WERI-Rb-1 (cell line): ENCODE measurements around the gene RRP9.

Experiments
- DNase-seq: peaks from one replicate; pipeline ENCODE4 v3.0.0-alpha.2; 2020
- H3K27ac ChIP-seq: fragments of 250-450 bp; sonication (Bioruptor Pico); 2 replicates; pipeline ENCODE4 v1.5.1; 2020; ENCODE audit warnings: mild to moderate bottlenecking, moderate library complexity
- H3K27me3 ChIP-seq: fragments of 250-450 bp; sonication (Bioruptor Pico); 2 replicates; pipeline ENCODE4 v1.5.1; 2021; ENCODE audit warnings: mild to moderate bottlenecking, low read depth, moderate library complexity; ENCODE audit not compliant: insufficient read depth, severe bottlenecking
- H3K36me3 ChIP-seq: fragments of 250-450 bp; sonication (Bioruptor Pico); 2 replicates; pipeline ENCODE4 v1.5.1; 2020; ENCODE audit warnings: mild to moderate bottlenecking, moderate library complexity
- H3K4me3 ChIP-seq: 2 replicates; pipeline ENCODE4 v1.5.1; 2011; ENCODE audit warnings: low read depth, mild to moderate bottlenecking, control low read depth, low read length
- H3K9me3 ChIP-seq: fragments of 250-450 bp; sonication (Bioruptor Pico); 2 replicates; pipeline ENCODE4 v1.5.1; 2021; ENCODE audit warnings: mild to moderate bottlenecking, moderate library complexity; ENCODE audit not compliant: severe bottlenecking
- TF ChIP-seq, protein P1 (sequence below): IDR thresholded peaks from 2 replicates; pipeline ENCODE4 v1.5.1; 2011; ENCODE audit warnings: low read depth, mild to moderate bottlenecking, control low read depth, inconsistent platforms, low read length

The RRP9 gene

DNA sequence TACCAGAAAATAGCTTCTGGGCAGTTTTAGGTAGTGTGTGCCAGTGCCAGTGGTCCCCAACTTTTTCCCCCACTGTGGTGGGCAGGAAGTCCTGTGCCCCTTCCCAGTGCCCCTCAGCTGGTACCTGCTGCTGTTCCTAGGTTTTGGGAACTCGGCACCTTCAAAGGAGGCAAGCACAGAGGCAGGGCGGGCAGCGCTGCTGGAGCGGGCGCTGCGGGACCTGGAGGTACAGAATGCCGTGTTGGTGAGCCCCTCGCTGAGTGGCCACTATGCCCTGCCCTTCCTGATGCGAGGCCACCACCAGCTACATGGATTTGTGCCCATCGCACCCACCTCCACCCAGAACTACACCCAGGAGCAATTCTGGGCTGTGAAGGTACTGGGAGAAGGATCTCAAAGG lies 38.5 kb upstream of the RRP9 start:
- no peak for DNase-seq
- no peaks in the 10 kb centered on the region for H3K27me3 ChIP-seq
- H3K27ac ChIP-seq: no peak overlapping the region
- no peaks in the 10 kb centered on the region for H3K9me3 ChIP-seq
- H3K36me3 ChIP-seq: peaks cover 2% of the 10 kb centered on the region
- no peak overlapping the region for H3K4me3 ChIP-seq
- TF ChIP-seq, protein P1, sequence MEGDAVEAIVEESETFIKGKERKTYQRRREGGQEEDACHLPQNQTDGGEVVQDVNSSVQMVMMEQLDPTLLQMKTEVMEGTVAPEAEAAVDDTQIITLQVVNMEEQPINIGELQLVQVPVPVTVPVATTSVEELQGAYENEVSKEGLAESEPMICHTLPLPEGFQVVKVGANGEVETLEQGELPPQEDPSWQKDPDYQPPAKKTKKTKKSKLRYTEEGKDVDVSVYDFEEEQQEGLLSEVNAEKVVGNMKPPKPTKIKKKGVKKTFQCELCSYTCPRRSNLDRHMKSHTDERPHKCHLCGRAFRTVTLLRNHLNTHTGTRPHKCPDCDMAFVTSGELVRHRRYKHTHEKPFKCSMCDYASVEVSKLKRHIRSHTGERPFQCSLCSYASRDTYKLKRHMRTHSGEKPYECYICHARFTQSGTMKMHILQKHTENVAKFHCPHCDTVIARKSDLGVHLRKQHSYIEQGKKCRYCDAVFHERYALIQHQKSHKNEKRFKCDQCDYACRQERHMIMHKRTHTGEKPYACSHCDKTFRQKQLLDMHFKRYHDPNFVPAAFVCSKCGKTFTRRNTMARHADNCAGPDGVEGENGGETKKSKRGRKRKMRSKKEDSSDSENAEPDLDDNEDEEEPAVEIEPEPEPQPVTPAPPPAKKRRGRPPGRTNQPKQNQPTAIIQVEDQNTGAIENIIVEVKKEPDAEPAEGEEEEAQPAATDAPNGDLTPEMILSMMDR: no peak

DNA sequence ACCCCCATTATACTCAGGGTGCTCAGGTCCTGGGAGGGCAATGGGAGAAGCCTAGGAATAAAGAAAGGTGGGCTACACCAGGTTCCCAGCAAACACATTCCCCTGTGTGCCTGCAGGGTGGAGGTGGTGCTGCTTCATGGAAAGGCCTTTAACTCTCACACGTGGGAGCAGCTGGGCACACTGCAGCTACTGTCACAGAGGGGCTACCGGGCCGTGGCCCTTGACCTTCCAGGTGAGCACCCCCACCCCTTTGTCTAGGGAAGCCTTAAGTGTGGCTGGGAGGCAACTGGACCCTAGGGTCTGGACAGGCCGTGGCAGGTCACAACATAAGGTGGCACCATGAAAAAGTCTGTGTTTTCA lies 36.4 kb upstream of the RRP9 start:
- TF ChIP-seq, protein P1: no peak
- Histone ChIP-seq H3K27ac (no peak overlapping the region), H3K27me3 (no peaks in the 10 kb centered on the region), H3K4me3 (no peak overlapping the region), H3K36me3 (peaks cover 2% of the 10 kb centered on the region), H3K9me3 (no peaks in the 10 kb centered on the region)
- no peak for DNase-seq

DNA sequence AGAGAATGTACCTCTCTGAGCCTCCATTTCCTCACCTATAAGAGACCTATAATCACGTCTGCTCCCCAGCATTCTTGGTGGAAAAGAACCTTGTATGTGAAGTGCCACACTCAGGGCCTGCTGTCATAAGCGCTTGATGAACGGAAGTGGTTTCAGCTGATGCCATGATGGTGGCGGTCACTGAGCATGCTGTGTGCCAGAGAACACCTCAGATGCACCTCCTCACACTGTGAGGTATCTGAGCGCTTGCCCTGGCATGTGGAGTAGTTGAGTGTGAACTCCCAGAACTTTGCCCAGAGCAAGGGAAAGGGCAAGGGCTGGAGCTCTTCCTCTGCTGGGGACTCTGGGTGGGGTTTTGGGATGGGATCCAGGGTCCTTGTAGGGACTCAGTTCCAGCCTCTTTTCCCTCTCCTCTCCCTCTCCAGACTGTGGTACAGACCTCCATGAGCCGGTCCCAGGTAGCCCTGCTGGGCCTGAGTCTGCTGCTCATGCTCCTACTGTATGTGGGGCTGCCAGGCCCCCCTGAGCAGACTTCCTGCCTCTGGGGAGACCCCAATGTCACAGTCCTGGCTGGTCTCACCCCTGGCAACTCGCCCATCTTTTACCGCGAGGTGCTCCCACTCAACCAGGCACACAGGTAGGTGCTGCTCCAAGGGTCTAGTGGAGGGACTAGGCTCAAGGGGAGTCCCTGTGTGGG lies 35.9 kb upstream of the RRP9 start:
- Histone ChIP-seq H3K4me3 (no peak overlapping the region), H3K36me3 (peaks cover 2% of the 10 kb centered on the region), H3K9me3 (no peaks in the 10 kb centered on the region), H3K27me3 (no peaks in the 10 kb centered on the region), H3K27ac (no peak overlapping the region; the same call in 1 of the 2 replicates)
- DNase-seq: no peak
- TF ChIP-seq, protein P1: no peak

- H3K27me3 ChIP-seq: no peaks in the 10 kb centered on the region
- peak overlapping the region; percentile 78 for H3K4me3 ChIP-seq
- H3K9me3 ChIP-seq: no peaks in the 10 kb centered on the region
- peaks cover 4% of the 10 kb centered on the region for H3K36me3 ChIP-seq
- TF ChIP-seq, protein P1: peak; percentile 37; the same call in 1 of the 2 replicates
- H3K27ac ChIP-seq: peak overlapping the region; percentile 94
- peak; percentile 87 for DNase-seq
Observed at GRCh38 chr3:51975852-51976549, 34.3 kb upstream of the RRP9 start.

GRCh38 chr3:51974963-51975851 lies 33.5 kb upstream of the RRP9 start, which contains the start of gene ABHD14A:
ABHD14A (plus strand) TSS chr3:51975064; CDS start chr3:51975136, 72 bp downstream.
- Histone ChIP-seq H3K9me3 (no peaks in the 10 kb centered on the region), H3K27me3 (no peaks in the 10 kb centered on the region), H3K4me3 (peak within 1 kb of the TSS; percentile 78), H3K36me3 (peaks cover 10% of the 10 kb centered on the region), H3K27ac (peak within 1 kb of the TSS; percentile 94)
- TF ChIP-seq, protein P1: no peak
- DNase-seq: peak; percentile 69
